Trophoblast cell (in vitro differentiated cells and primary cell): ENCODE data around the gene YY2.
A peak's percentile ranks its signal among the peaks of the same experiment; 100 is the strongest.

ENCODE experiments used
- DNase-seq, 2 donors: peaks; one replicate each; pipeline ENCODE4 v3.0.0-alpha.2; 2016
- H2AFZ ChIP-seq: 2 replicates; pipeline ENCODE4 v1.6.1; 2013; ENCODE audit warnings: low read length, moderate library complexity, mild to moderate bottlenecking; ENCODE audit not compliant: insufficient read depth, poor library complexity
- H2AK5ac ChIP-seq: 2 replicates; pipeline ENCODE4 v1.6.1; 2013; ENCODE audit warnings: mild to moderate bottlenecking, low read length
- H2BK120ac ChIP-seq: 2 replicates; pipeline ENCODE4 v1.6.1; 2013; ENCODE audit warnings: low read length, mild to moderate bottlenecking, moderate library complexity; ENCODE audit not compliant: insufficient read depth, poor library complexity
- H2BK12ac ChIP-seq: 2 replicates; pipeline ENCODE4 v1.6.1; 2013; ENCODE audit warnings: mild to moderate bottlenecking, low read length, moderate library complexity
- H2BK5ac ChIP-seq: 2 replicates; pipeline ENCODE4 v1.6.1; 2013; ENCODE audit warnings: low read length, low read depth, moderate library complexity, mild to moderate bottlenecking; ENCODE audit not compliant: poor library complexity
- H3K14ac ChIP-seq: 2 replicates; pipeline ENCODE4 v1.6.1; 2013; ENCODE audit warnings: mild to moderate bottlenecking, low read length
- H3K18ac ChIP-seq: 2 replicates; pipeline ENCODE4 v1.6.1; 2013; ENCODE audit warnings: mild to moderate bottlenecking, low read length
- H3K23ac ChIP-seq: 2 replicates; pipeline ENCODE4 v1.6.1; 2013; ENCODE audit warnings: low read length
- H3K27ac ChIP-seq: 2 replicates; pipeline ENCODE4 v1.5.1; 2013; ENCODE audit warnings: low read depth, mild to moderate bottlenecking, inconsistent platforms, low read length, moderate library complexity
- H3K27me3 ChIP-seq: 2 replicates; pipeline ENCODE4 v1.6.1; 2013; ENCODE audit warnings: inconsistent platforms, mild to moderate bottlenecking, low read length, moderate library complexity; ENCODE audit not compliant: insufficient read depth
- H3K36me3 ChIP-seq, 2 experiments: 1 replicate in 1 of 2; 2 replicates in 1 of 2; pipeline ENCODE4 v1.6.1; 2013; ENCODE audit warnings: low read length in 2 of 2, mild to moderate bottlenecking in 2 of 2, moderate library complexity in 1 of 2; ENCODE audit not compliant: insufficient read depth in 2 of 2, control insufficient read depth in 1 of 2
- H3K4ac ChIP-seq: 2 replicates; pipeline ENCODE4 v1.6.1; 2013; ENCODE audit warnings: low read depth, mild to moderate bottlenecking, low read length, moderate library complexity
- H3K4me1 ChIP-seq, 2 experiments: 1 replicate in 1 of 2; 2 replicates in 1 of 2; pipeline ENCODE4 v1.6.1; 2013; ENCODE audit warnings: low read length in 2 of 2, mild to moderate bottlenecking in 2 of 2, moderate library complexity in 1 of 2; ENCODE audit not compliant: insufficient read depth in 2 of 2, control insufficient read depth in 1 of 2
- H3K4me2 ChIP-seq: 2 replicates; pipeline ENCODE4 v1.6.1; 2013; ENCODE audit warnings: inconsistent platforms, mild to moderate bottlenecking, low read length, moderate library complexity
- H3K4me3 ChIP-seq: 2 replicates; pipeline ENCODE4 v1.5.1; 2013; ENCODE audit warnings: mild to moderate bottlenecking, low read depth, low read length, inconsistent platforms
- H3K79me1 ChIP-seq: one replicate; pipeline ENCODE4 v1.6.1; 2013; ENCODE audit warnings: low read length
- H3K79me2 ChIP-seq: 2 replicates; pipeline ENCODE4 v1.6.1; 2013; ENCODE audit warnings: low read length, mild to moderate bottlenecking; ENCODE audit not compliant: control insufficient read depth, insufficient read depth, poor library complexity
- H3K9ac ChIP-seq: 2 replicates; pipeline ENCODE4 v1.6.1; 2013; ENCODE audit warnings: mild to moderate bottlenecking, low read length
- H3K9me3 ChIP-seq: 2 replicates; pipeline ENCODE4 v1.6.1; 2013; ENCODE audit warnings: low read depth, mild to moderate bottlenecking, control low read depth, inconsistent platforms, low read length; ENCODE audit not compliant: insufficient read depth
- H4K12ac ChIP-seq: 2 replicates; pipeline ENCODE4 v1.6.1; 2013; ENCODE audit warnings: low read depth, mild to moderate bottlenecking, low read length, moderate library complexity
- H4K8ac ChIP-seq: 2 replicates; pipeline ENCODE4 v1.6.1; 2013; ENCODE audit warnings: low read depth, mild to moderate bottlenecking, low read length, moderate library complexity
- H4K91ac ChIP-seq: one replicate; pipeline ENCODE4 v1.6.1; 2013; ENCODE audit warnings: low read depth, mild to moderate bottlenecking, low read length, moderate library complexity
- WGBS: extraction: QIAGEN DNeasy Blood & Tissue Kit; methylation state at CpG from one replicate; pipeline ENCODE4 v1.1.7; 2013; ENCODE audit warnings: missing lambda C conversion rate; ENCODE audit not compliant: insufficient read length, insufficient coverage; ENCODE audit errors: extremely low coverage; 5-methylcytosine and 5-hydroxymethylcytosine counted together

The YY2 gene

DNA sequence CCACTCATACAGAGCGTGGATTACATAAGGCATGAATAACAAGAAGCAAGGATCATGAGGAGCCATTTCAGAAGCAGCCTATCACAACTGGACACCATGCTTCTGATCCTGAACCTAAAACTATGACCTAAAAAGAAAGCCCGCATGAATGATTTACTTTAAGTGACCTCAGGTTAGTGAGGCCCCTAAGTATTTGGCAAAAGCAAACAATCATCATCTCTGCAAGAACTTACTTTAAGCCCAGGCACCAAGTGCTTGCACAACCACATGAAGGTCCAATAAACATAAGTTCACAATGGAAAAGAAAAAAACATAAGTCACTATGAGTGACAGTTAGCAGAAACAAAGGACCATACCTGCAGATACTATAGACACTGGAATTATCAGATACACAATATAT, 24.3 kb upstream of the YY2 start:
- Histone ChIP-seq H3K79me1 (no peaks in the 10 kb centered on the region), H3K27ac (no peak overlapping the region), H3K27me3 (no peaks in the 10 kb centered on the region), H3K9me3 (no peaks in the 10 kb centered on the region), H2BK5ac (no peak overlapping the region), H2AFZ (no peak overlapping the region), H3K4me2 (no peak overlapping the region), H4K12ac (no peak overlapping the region), H2AK5ac (no peak overlapping the region), H3K18ac (no peak overlapping the region), H2BK120ac (no peak overlapping the region), H4K8ac (no peak overlapping the region), H4K91ac (no peak overlapping the region), H3K23ac (no peak overlapping the region), H3K79me2 (no peaks in the 10 kb centered on the region), H3K4me1 (no peaks in the 10 kb centered on the region), H3K4ac (no peak overlapping the region), H3K4me3 (no peak overlapping the region), H3K36me3 (no peaks in the 10 kb centered on the region), H3K9ac (no peak overlapping the region), H2BK12ac (no peak overlapping the region), H3K14ac (no peak overlapping the region)
- WGBS, result no CpG with 5 or more reads among the region's 2 CpGs
- DNase-seq, result no peak

DNA sequence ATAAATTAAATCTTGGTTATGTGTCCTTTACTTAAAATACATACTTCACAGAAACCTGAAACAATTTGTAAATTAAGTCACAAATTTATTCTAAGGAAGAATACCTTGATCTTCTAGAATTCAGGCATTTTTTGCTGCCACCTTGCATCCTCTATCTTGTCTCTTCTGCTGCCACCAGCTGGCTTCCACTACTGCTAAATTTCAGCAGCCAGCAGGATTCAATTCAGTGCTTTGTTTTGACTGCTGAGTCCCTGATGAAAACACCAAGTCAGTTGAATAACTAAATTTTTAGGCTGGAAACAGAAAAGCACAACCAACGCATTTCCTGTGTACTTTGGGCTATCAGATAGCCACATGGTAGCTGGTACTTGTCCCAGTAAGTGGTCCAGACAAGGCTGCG, 18.7 kb upstream of the YY2 start:
- H3K9ac ChIP-seq, result no peak overlapping the region
- no peak overlapping the region for H3K4ac ChIP-seq
- no peak overlapping the region for H3K14ac ChIP-seq
- no peak overlapping the region for H3K4me3 ChIP-seq
- H3K79me2 ChIP-seq, result peaks cover 4% of the 10 kb centered on the region
- no peak overlapping the region for H3K18ac ChIP-seq
- H4K91ac ChIP-seq, result no peak overlapping the region
- H4K8ac ChIP-seq, result no peak overlapping the region
- no peak overlapping the region for H2BK12ac ChIP-seq
- H3K4me2 ChIP-seq, result no peak overlapping the region
- no peak overlapping the region for H4K12ac ChIP-seq
- no peak overlapping the region for H3K23ac ChIP-seq
- H3K36me3 ChIP-seq, result no peaks in the 10 kb centered on the region
- H3K27ac ChIP-seq, result no peak overlapping the region
- DNase-seq, result no peak
- no peaks in the 10 kb centered on the region for H3K4me1 ChIP-seq
- H3K79me1 ChIP-seq, result peaks cover 4% of the 10 kb centered on the region
- H3K27me3 ChIP-seq, result no peaks in the 10 kb centered on the region
- no peak overlapping the region for H2AFZ ChIP-seq
- no CpG with 5 or more reads among the region's 2 CpGs for WGBS
- H2AK5ac ChIP-seq, result no peak overlapping the region
- no peak overlapping the region for H2BK120ac ChIP-seq
- no peak overlapping the region for H2BK5ac ChIP-seq
- H3K9me3 ChIP-seq, result no peaks in the 10 kb centered on the region

DNA sequence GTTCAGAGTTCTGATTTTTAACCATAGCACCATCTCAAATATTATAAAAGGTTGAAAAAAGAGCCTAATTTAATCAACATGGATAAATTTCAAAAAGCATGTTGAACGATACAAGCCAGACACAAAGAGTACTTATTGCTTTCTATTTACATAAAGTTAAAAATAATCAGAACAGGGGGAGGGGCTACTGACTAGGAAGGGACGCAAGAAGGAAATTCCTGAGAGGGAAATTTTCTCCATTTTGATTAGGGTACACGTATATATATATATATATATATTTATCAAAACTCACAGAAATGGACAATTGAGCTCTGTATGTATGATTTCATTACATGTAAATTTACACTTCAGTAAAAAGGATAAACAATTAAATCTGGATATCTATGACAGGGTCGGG, 16.9 kb upstream of the YY2 start:
- H3K27ac ChIP-seq, result no peak overlapping the region
- H2AFZ ChIP-seq, result no peak overlapping the region
- H2BK120ac ChIP-seq, result no peak overlapping the region
- no peak overlapping the region for H3K9ac ChIP-seq
- no peaks in the 10 kb centered on the region for H3K9me3 ChIP-seq
- no peak overlapping the region for H3K4me3 ChIP-seq
- no peak overlapping the region for H3K4ac ChIP-seq
- no CpG with 5 or more reads among the region's 4 CpGs for WGBS
- H3K4me1 ChIP-seq, result no peaks in the 10 kb centered on the region
- peaks cover 4% of the 10 kb centered on the region for H3K79me1 ChIP-seq
- H2AK5ac ChIP-seq, result no peak overlapping the region
- no peak overlapping the region for H3K23ac ChIP-seq
- H4K8ac ChIP-seq, result no peak overlapping the region
- H4K91ac ChIP-seq, result no peak overlapping the region
- no peak overlapping the region for H2BK12ac ChIP-seq
- H3K18ac ChIP-seq, result no peak overlapping the region
- H3K79me2 ChIP-seq, result peaks cover 4% of the 10 kb centered on the region
- H2BK5ac ChIP-seq, result no peak overlapping the region
- H3K14ac ChIP-seq, result no peak overlapping the region
- H4K12ac ChIP-seq, result no peak overlapping the region
- peak in 1 of 2 donors; percentile 28 for DNase-seq
- H3K4me2 ChIP-seq, result peak overlapping the region; percentile 63
- H3K36me3 ChIP-seq, result no peaks in the 10 kb centered on the region
- no peaks in the 10 kb centered on the region for H3K27me3 ChIP-seq

DNA sequence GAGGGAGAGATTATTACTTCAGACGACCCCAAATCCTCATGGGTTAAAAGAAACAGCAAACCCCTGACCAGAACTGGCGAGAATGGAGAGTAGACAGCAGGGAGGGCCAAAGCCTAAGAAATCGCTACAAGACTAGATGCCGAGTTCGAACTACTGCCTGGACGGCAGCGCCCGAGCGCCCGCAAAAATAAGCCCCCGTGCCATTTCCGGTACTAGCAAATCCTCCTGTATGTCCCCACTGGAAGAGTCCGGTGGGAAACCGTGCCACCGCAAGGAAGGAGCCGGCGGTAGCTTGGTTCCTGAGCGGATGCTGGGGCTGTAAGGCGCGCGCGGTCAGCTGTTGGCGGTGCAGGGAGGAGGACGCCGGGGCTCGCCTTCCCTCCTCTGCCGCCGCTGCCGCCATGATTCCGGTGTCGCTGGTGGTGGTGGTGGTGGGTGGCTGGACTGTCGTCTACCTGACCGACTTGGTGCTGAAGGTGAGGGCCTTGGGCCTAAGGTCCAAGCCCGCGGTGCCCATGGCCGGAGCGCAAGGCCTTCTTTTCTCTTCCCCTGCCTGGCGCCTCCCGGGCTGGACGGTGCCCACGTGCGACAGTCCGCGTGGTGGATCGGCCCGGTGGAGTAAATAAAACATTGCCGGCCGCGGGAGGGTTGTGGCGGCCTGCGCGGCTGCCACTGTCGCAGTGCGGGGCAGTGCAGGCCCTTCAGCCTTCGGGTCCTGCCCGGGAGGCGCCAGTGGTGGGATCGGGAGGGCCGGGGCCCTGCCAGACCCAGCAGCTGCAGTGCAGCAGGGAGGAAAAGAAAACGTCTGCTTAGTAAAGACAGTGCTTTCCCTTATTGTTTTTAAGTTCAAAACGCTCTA, 16.2 kb upstream of the YY2 start, which contains the start of gene MBTPS2:
Gene MBTPS2 (plus strand): TSS at position 284 of the 859 bp plus-strand sequence. CDS start 118 bp downstream, at position 402.
- peak; percentile 73 to 93 for DNase-seq
- H3K18ac ChIP-seq, result peak within 1 kb of the TSS; percentile 81
- H3K9me3 ChIP-seq, result no peaks in the 10 kb centered on the region
- peak within 1 kb of the TSS; percentile 16 for H3K27ac ChIP-seq
- H3K4me2 ChIP-seq, result peak within 1 kb of the TSS; percentile 63
- WGBS, result no CpG with 5 or more reads among the region's 61 CpGs
- no peaks in the 10 kb centered on the region for H3K27me3 ChIP-seq
- H2AFZ ChIP-seq, result peak within 1 kb of the TSS; percentile 42
- peak within 1 kb of the TSS; percentile 62 for H2BK120ac ChIP-seq
- peaks cover 4% of the 10 kb centered on the region for H3K79me1 ChIP-seq
- H2BK12ac ChIP-seq, result no peak within 1 kb of the TSS
- H4K91ac ChIP-seq, result peak within 1 kb of the TSS; percentile 75
- no peak within 1 kb of the TSS for H2AK5ac ChIP-seq
- H3K36me3 ChIP-seq, result no peaks in the 10 kb centered on the region
- H3K79me2 ChIP-seq, result peaks cover 4% of the 10 kb centered on the region
- no peak within 1 kb of the TSS for H3K23ac ChIP-seq
- H2BK5ac ChIP-seq, result peak within 1 kb of the TSS; percentile 74
- peak within 1 kb of the TSS; percentile 92 for H3K14ac ChIP-seq
- H3K9ac ChIP-seq, result peak within 1 kb of the TSS; percentile 96
- no peaks in the 10 kb centered on the region for H3K4me1 ChIP-seq
- H3K4me3 ChIP-seq, result peak within 1 kb of the TSS; percentile 92
- H3K4ac ChIP-seq, result peak within 1 kb of the TSS; percentile 57
- H4K8ac ChIP-seq, result peak within 1 kb of the TSS; percentile 96
- peak within 1 kb of the TSS; percentile 34 for H4K12ac ChIP-seq
